A673 (cell line): ENCODE data around the gene DVL1. TPM values are rescaled to one million over a fixed set of nuclear protein-coding genes. Genes with fewer than 3 reads are reported as not detected.

Experiments
- BruUV-seq: library from RNA; stranded (reverse); fragments of 400-500 nt; replicated peaks from 2 replicates; lab custom pipeline; 2021; lab: Mats Ljungman, UMichigan
- CTCF ChIA-PET: fragments of 300-600 bp; sonication (Branson Sonifier 250); formaldehyde crosslinking; loops from one replicate; lab custom pipeline; 2022; ENCODE audit warnings: antibody characterized with exemption; lab: Charles Lee
- POLR2A ChIA-PET: fragments of 300-600 bp; sonication (Branson Sonifier 250); formaldehyde crosslinking; loops from one replicate; lab custom pipeline; 2022; ENCODE audit warnings: antibody characterized with exemption; ENCODE audit not compliant: low non-redundant PET; lab: Charles Lee
- DNase-seq: peaks from one replicate; pipeline ENCODE4 v3.0.0-alpha.2; 2015; ENCODE audit warnings: low spot score
- H3K27ac ChIP-seq: fragments of 200-600 bp; sonication (generic); 2 replicates; pipeline ENCODE4 v1.5.1; 2016; ENCODE audit warnings: mixed run types, low read depth, mild to moderate bottlenecking, mixed read lengths, antibody characterized with exemption, low read length; ENCODE audit not compliant: poor library complexity, severe bottlenecking
- H3K27me3 ChIP-seq: fragments of 200-600 bp; sonication (generic); replicated peaks from 2 replicates; pipeline ENCODE4 v1.6.1; 2017; ENCODE audit warnings: mixed run types, low read depth, mild to moderate bottlenecking, mixed read lengths, antibody characterized with exemption, low read length; ENCODE audit not compliant: insufficient read depth, poor library complexity
- H3K36me3 ChIP-seq: fragments of 200-600 bp; sonication (generic); 2 replicates; pipeline ENCODE4 v1.6.1; 2016; ENCODE audit warnings: mixed run types, mild to moderate bottlenecking, mixed read lengths, antibody characterized with exemption, low read length; ENCODE audit not compliant: insufficient read depth, poor library complexity, severe bottlenecking
- H3K4me1 ChIP-seq: fragments of 200-600 bp; sonication (generic); 2 replicates; pipeline ENCODE4 v1.6.1; 2017; ENCODE audit warnings: mixed run types, mild to moderate bottlenecking, mixed read lengths, antibody characterized with exemption, low read length; ENCODE audit not compliant: insufficient read depth, poor library complexity, severe bottlenecking
- H3K4me3 ChIP-seq: fragments of 200-600 bp; sonication (generic); 2 replicates; pipeline ENCODE4 v1.5.1; 2016; ENCODE audit warnings: low read depth, mixed run types, mild to moderate bottlenecking, mixed read lengths, low read length; ENCODE audit not compliant: poor library complexity, severe bottlenecking
- H3K9me3 ChIP-seq: fragments of 200-600 bp; sonication (generic); 2 replicates; pipeline ENCODE4 v1.6.1; 2016; ENCODE audit warnings: mixed run types, low read depth, mild to moderate bottlenecking, mixed read lengths, antibody characterized with exemption, low read length; ENCODE audit not compliant: poor library complexity, severe bottlenecking
- CTCF ChIP-seq: fragments of 300-800, 200-600 bp; sonication (generic); conservative IDR thresholded peaks from 2 replicates; pipeline ENCODE4 v1.5.1; 2017; ENCODE audit warnings: low read depth, mild to moderate bottlenecking, antibody characterized with exemption, low read length, moderate library complexity, mixed read lengths
- EZH2 ChIP-seq: fragments of 200-600 bp; sonication (generic); IDR thresholded peaks from 2 replicates; pipeline ENCODE4 v1.6.1; 2017; ENCODE audit warnings: borderline replicate concordance, low read depth, mild to moderate bottlenecking, mixed read lengths, antibody characterized with exemption, low read length; ENCODE audit not compliant: poor library complexity, severe bottlenecking
- intact Hi-C: fragments of 100-400 bp; cut with micrococcal nuclease; formaldehyde crosslinking; loops from one replicate; pipeline ENCODE4 v1.10.0; 2022; ENCODE audit not compliant: unreplicated experiment
- total RNA-seq: library from RNA; stranded (reverse); gene quantifications from 2 replicates; pipeline ENCODE4 v1.2.3, GENCODE V29; 2021

The DVL1 gene
- total RNA-seq, 1 experiment from 2014 or later, result 48.0 TPM

- peaks cover 3% of the 10 kb centered on the region for H3K4me1 ChIP-seq
- intact Hi-C loops, result no loop called here
- DNase-seq, result no peak
- H3K36me3 ChIP-seq, result peaks cover 6% of the 10 kb centered on the region
- no peaks in the 10 kb centered on the region for H3K27me3 ChIP-seq
- H3K9me3 ChIP-seq, result no peaks in the 10 kb centered on the region
- H3K27ac ChIP-seq, result no peak overlapping the region
- H3K4me3 ChIP-seq, result no peak overlapping the region
- TF ChIP-seq EZH2 (no peak), CTCF (no peak)
- ChIA-PET CTCF (no interaction called here), POLR2A (no interaction called here)
- BruUV-seq, result no TSS peak
Measured at GRCh38 chr1:1343811-1344421, 5.3 kb downstream of the DVL1 start.

GRCh38 chr1:1342584-1343115 is 6.6 kb downstream of the DVL1 start:
- Histone ChIP-seq H3K27ac (no peak overlapping the region), H3K27me3 (no peaks in the 10 kb centered on the region), H3K36me3 (peaks cover 6% of the 10 kb centered on the region), H3K4me1 (peaks cover 2% of the 10 kb centered on the region), H3K9me3 (no peaks in the 10 kb centered on the region), H3K4me3 (no peak overlapping the region)
- ChIA-PET CTCF (no interaction called here), POLR2A (no interaction called here)
- intact Hi-C loops, result no loop called here
- no TSS peak for BruUV-seq
- DNase-seq, result no peak
- TF ChIP-seq CTCF (no peak), EZH2 (no peak)

- intact Hi-C loops, result no loop called here
- Histone ChIP-seq H3K4me1 (no peaks in the 10 kb centered on the region), H3K27ac (no peak overlapping the region), H3K4me3 (no peak overlapping the region), H3K9me3 (no peaks in the 10 kb centered on the region), H3K36me3 (peaks cover 9% of the 10 kb centered on the region), H3K27me3 (no peaks in the 10 kb centered on the region)
- ChIA-PET CTCF (no interaction called here), POLR2A (no interaction called here)
- BruUV-seq, result no TSS peak
- TF ChIP-seq EZH2, result no peak
- TF ChIP-seq CTCF, result no peak
- DNase-seq, result no peak
Measured at GRCh38 chr1:1342061-1342562, 7.1 kb downstream of the DVL1 start.
